RWPE2 (cell line): ENCODE results near the gene PPP1R14C.

Experiments used
- ATAC-seq: fragments of 200-7000 bp; cut with Tn5 transposase; 3 replicates; pipeline ENCODE4 v1.9.1; 2021; ENCODE audit warnings: low read depth
- DNase-seq: peaks from one replicate; pipeline ENCODE4 v3.0.0-alpha.2; 2020; ENCODE audit warnings: low spot score
- H3K27ac ChIP-seq: fragments of 450-650 bp; 2 replicates; pipeline ENCODE4 v1.5.1; 2017; ENCODE audit warnings: mild to moderate bottlenecking; ENCODE audit not compliant: poor library complexity, severe bottlenecking
- H3K27me3 ChIP-seq: fragments of 250-450 bp; sonication (Bioruptor Pico); 2 replicates; pipeline ENCODE4 v1.5.1; 2021; ENCODE audit warnings: mild to moderate bottlenecking, moderate library complexity; ENCODE audit not compliant: insufficient read depth, poor library complexity, severe bottlenecking
- H3K36me3 ChIP-seq: fragments of 250-450 bp; sonication (Bioruptor Pico); 2 replicates; pipeline ENCODE4 v1.5.1; 2020; ENCODE audit warnings: low read depth, mild to moderate bottlenecking, moderate library complexity
- H3K4me1 ChIP-seq: fragments of 250-450 bp; sonication (Bioruptor Pico); 2 replicates; pipeline ENCODE4 v1.5.1; 2021; ENCODE audit warnings: mild to moderate bottlenecking, moderate library complexity; ENCODE audit not compliant: insufficient read depth, poor library complexity, severe bottlenecking
- H3K4me3 ChIP-seq: fragments of 250-450 bp; sonication (Bioruptor Pico); 2 replicates; pipeline ENCODE4 v1.5.1; 2021; ENCODE audit warnings: mild to moderate bottlenecking, moderate library complexity; ENCODE audit not compliant: severe bottlenecking
- H3K9me3 ChIP-seq: fragments of 250-450 bp; sonication (Bioruptor Pico); 2 replicates; pipeline ENCODE4 v1.5.1; 2021; ENCODE audit warnings: mild to moderate bottlenecking, moderate library complexity; ENCODE audit not compliant: severe bottlenecking
- TF ChIP-seq, protein P1 (sequence below): fragments of 450-650 bp; IDR thresholded peaks from one replicate; pipeline ENCODE4 v1.5.1; 2017; ENCODE audit warnings: mild to moderate bottlenecking, moderate library complexity; ENCODE audit not compliant: poor library complexity, severe bottlenecking

The PPP1R14C gene

DNA sequence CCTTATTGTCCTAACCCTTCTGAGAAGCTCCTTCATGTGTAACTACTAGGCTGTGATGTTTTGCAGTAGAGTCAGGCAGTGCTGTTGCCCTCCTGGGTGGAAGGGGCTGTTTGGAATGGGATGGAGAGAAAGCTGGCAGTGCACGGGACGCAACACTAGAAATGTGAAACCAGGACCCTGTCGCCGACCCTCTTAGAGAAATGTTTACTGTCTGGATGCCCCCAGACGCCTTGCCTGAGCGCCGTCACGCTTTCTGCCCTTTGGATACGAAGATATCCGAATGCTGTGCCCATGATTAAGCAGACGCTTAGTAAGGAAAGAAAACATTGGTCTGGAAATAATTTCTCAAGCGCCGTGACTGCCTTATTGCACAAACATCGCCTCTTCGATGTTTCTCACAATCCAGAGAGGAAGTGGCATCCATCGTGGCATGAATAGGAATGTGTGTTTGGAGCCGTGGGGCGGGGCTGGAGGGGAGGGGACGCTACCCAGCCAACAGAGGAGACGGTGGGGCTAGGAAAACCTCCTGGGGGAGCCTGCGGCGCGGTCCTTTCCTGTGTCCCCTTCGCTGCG, 661 bp upstream of the PPP1R14C start:
- Histone ChIP-seq H3K9me3 (no peaks in the 10 kb centered on the region), H3K27me3 (no peaks in the 10 kb centered on the region), H3K36me3 (0 out of 2 replicates have a peak, but pooled peaks cover 3% of the 10 kb centered on the region), H3K27ac (peak overlapping the region; percentile 88), H3K4me3 (peak overlapping the region; percentile 91), H3K4me1 (peaks cover 33% of the 10 kb centered on the region)
- peak; percentile 65 for ATAC-seq
- TF ChIP-seq, protein P1, sequence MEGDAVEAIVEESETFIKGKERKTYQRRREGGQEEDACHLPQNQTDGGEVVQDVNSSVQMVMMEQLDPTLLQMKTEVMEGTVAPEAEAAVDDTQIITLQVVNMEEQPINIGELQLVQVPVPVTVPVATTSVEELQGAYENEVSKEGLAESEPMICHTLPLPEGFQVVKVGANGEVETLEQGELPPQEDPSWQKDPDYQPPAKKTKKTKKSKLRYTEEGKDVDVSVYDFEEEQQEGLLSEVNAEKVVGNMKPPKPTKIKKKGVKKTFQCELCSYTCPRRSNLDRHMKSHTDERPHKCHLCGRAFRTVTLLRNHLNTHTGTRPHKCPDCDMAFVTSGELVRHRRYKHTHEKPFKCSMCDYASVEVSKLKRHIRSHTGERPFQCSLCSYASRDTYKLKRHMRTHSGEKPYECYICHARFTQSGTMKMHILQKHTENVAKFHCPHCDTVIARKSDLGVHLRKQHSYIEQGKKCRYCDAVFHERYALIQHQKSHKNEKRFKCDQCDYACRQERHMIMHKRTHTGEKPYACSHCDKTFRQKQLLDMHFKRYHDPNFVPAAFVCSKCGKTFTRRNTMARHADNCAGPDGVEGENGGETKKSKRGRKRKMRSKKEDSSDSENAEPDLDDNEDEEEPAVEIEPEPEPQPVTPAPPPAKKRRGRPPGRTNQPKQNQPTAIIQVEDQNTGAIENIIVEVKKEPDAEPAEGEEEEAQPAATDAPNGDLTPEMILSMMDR: no peak
- peak; percentile 81 for DNase-seq

DNA sequence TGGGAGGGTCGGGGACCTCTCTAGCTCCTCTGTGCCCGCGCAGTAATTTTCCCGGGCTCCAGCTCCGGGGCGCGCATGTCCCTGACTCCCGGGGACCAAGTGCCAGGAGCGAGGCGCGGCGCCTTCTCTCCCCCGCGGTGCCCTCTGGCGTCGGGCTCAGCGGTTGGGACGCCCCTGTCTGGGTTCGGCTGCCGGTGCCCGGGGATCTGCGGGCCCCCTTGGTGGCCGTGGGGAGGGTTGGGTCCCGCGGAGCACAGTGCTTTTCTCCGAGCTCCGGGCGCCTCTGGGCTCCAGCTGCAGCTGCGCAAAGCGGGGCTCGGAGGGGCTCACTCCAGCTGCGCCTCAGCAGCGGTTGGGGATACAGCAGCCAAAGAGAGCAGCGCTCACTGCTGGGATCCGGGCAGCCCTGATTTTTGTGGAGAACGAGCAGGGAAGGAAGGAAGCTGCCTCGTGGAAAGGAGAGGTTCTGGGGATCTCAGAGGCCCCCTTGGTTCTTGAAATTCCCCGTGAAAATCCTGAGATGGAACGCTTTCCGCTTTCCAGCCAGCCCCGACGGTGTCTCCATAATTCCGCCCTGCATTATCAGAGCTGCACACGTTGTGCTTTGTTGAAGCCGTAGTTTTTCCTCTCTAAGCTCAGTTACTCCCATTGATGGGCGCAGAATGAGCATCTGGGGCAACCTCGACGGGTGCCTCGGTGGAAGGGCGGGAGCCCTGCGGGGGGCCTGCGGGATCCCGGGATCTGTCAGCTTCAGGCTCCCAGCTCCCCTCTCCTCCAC, 861 bp downstream of the PPP1R14C start:
- H3K36me3 ChIP-seq: 0 out of 2 replicates have a peak, but pooled peaks cover 3% of the 10 kb centered on the region
- no peaks in the 10 kb centered on the region for H3K9me3 ChIP-seq
- DNase-seq (no peak), ATAC-seq (peak; percentile 18; the same call in 2 of the 3 replicates)
- H3K4me3 ChIP-seq: peak overlapping the region; percentile 91
- H3K27ac ChIP-seq: peak overlapping the region; percentile 88
- H3K27me3 ChIP-seq: no peaks in the 10 kb centered on the region
- TF ChIP-seq, protein P1: no peak
- peaks cover 39% of the 10 kb centered on the region for H3K4me1 ChIP-seq

DNA sequence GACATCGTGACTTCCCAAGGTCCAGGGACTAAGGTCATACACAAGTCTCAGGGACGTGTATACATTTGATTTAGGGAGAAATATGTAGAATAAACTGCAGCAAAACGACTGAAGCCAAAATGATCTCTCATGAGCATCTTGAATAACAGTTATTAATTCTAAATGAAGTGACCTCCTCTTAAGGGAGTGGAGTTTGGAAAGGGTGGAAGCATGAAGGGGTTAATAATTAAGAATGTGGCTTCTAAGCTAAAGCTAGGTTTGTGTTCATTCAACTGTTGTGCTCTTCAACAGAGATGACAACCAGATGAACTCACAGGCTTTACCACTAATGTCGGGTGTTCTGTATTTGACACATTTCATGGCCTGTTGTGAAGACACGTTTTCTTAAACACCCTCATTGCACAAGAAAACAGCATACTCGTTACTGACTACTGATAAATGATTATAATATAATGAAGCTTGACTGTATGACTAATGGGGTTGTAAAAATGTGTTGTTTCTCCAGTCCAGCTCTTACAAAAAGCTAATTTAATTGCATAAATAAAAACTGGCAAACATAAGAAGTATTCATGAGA, 1.5 kb downstream of the PPP1R14C start:
- Histone ChIP-seq H3K4me3 (peak overlapping the region; percentile 91), H3K36me3 (0 out of 2 replicates have a peak, but pooled peaks cover 3% of the 10 kb centered on the region), H3K27me3 (no peaks in the 10 kb centered on the region), H3K9me3 (no peaks in the 10 kb centered on the region), H3K4me1 (peaks cover 39% of the 10 kb centered on the region), H3K27ac (peak overlapping the region; percentile 88)
- TF ChIP-seq, protein P1: no peak
- DNase-seq: no peak
- no peak for ATAC-seq

GRCh38 chr6:150145427-150145826, 2.6 kb downstream of the PPP1R14C start:
- Histone ChIP-seq H3K4me1 (peaks cover 35% of the 10 kb centered on the region), H3K27ac (peak overlapping the region; percentile 88)

More at GRCh38 chr6:150145427-150145826, 2.6 kb downstream of the PPP1R14C start:
- 0 out of 2 replicates have a peak, but pooled peaks cover 3% of the 10 kb centered on the region for H3K36me3 ChIP-seq
- H3K4me3 ChIP-seq: peak overlapping the region; percentile 91
- ATAC-seq: no peak
- H3K9me3 ChIP-seq: no peaks in the 10 kb centered on the region
- no peaks in the 10 kb centered on the region for H3K27me3 ChIP-seq
- DNase-seq: no peak
- TF ChIP-seq, protein P1: peak; percentile 5
